Stomach (tissue), 4 donors: ENCODE data around the gene UPK3B.

Source experiments
- CTCF ChIP-seq, 7 experiments: fragments of 450-650 bp in 4 of 7; fragments of 200-600 bp in 3 of 7; sonication (generic) in 3 of 7; IDR thresholded peaks; one replicate each; pipeline ENCODE4 v1.5.1; 2016 to 2019; ENCODE audit warnings: antibody characterized with exemption in 7 of 7, control low read depth in 2 of 7, mild to moderate bottlenecking in 1 of 7
- EP300 ChIP-seq: sonication (generic); formaldehyde crosslinking; IDR thresholded peaks from one replicate; pipeline ENCODE4 v1.6.1; 2017; ENCODE audit warnings: antibody characterized with exemption
- POLR2A ChIP-seq, 4 donors: fragments of 450-650 bp; IDR thresholded peaks; one replicate each; pipeline ENCODE4 v1.6.1; 2016; ENCODE audit warnings: antibody characterized with exemption in 4 of 4, control low read depth in 2 of 4, mild to moderate bottlenecking in 1 of 4, moderate library complexity in 1 of 4
- POLR2AphosphoS5 ChIP-seq, 3 donors: sonication (generic); formaldehyde crosslinking; IDR thresholded peaks; one replicate each; pipeline ENCODE4 v1.6.1; 2016; ENCODE audit warnings: antibody characterized with exemption in 3 of 3

GRCh38 chr7:76513817-76514799 is 3.8 kb downstream of the UPK3B start:
- no peak for TF ChIP-seq POLR2A (IDR thresholded peaks at IDR 0.05)
- TF ChIP-seq CTCF (IDR thresholded peaks at IDR 0.05), result no peak
- TF ChIP-seq POLR2AphosphoS5 (IDR thresholded peaks at IDR 0.05), result no peak
- TF ChIP-seq EP300, result no peak
